ENCODE measurements around the gene DIPK1A.
A peak's percentile ranks its signal among the peaks of the same experiment; 100 is the strongest.
"Not testable (repeated sequence)": the region's sequence is repeated elsewhere in the genome, so short reads cannot be mapped to it uniquely, and the experiment has no call there.

DIPK1A gene

GRCh38 chr1:92975551-92976232 is 14.4 kb upstream of the DIPK1A start:
- DNase-seq = no peak

- not testable (repeated sequence) for DNase-seq
Observed at GRCh38 chr1:92974112-92974511, 12.8 kb upstream of the DIPK1A start.

- no peak for DNase-seq
Observed at GRCh38 chr1:92973203-92973897, 12.1 kb upstream of the DIPK1A start.

GRCh38 chr1:92972409-92973129 is 11.3 kb upstream of the DIPK1A start:
- no peak for DNase-seq

- not testable (repeated sequence) for DNase-seq
Observed at GRCh38 chr1:92971932-92972331, 10.7 kb upstream of the DIPK1A start.

- DNase-seq = no peak
Observed at GRCh38 chr1:92970990-92971689, 9.9 kb upstream of the DIPK1A start.

- no peak for DNase-seq
Observed at GRCh38 chr1:92969517-92969916, 8.3 kb upstream of the DIPK1A start.

- DNase-seq = peak; percentile 63
Observed at GRCh38 chr1:92968138-92969032, 7.1 kb upstream of the DIPK1A start.

GRCh38 chr1:92964998-92965397 is 3.7 kb upstream of the DIPK1A start:
- peak; percentile 69 for DNase-seq

- DNase-seq = no peak
Observed at GRCh38 chr1:92964316-92964715, 3.1 kb upstream of the DIPK1A start.

GRCh38 chr1:92961896-92962752 is 862 bp upstream of the DIPK1A start:
- peak; percentile 94 for DNase-seq

GRCh38 chr1:92960395-92961130 is 699 bp downstream of the DIPK1A start:
- peak; percentile 80 for DNase-seq

- DNase-seq = no peak
Observed at GRCh38 chr1:92958203-92958970, 2.9 kb downstream of the DIPK1A start.

GRCh38 chr1:92957030-92957734 is 4.1 kb downstream of the DIPK1A start:
- no peak for DNase-seq

GRCh38 chr1:92956254-92957029 is 4.8 kb downstream of the DIPK1A start:
- DNase-seq = no peak

GRCh38 chr1:92953491-92953890 is 7.8 kb downstream of the DIPK1A start:
- DNase-seq = peak; percentile 66

- no peak for DNase-seq
Observed at GRCh38 chr1:92952714-92953113, 8.5 kb downstream of the DIPK1A start.

- peak; percentile 62 for DNase-seq
Observed at GRCh38 chr1:92951141-92951582, 10.1 kb downstream of the DIPK1A start.
